OCI-LY7 (cell line): ENCODE results near the gene A2M. TPM values are rescaled to one million over a fixed set of nuclear protein-coding genes. Genes with fewer than 3 reads are reported as not detected.

ENCODE experiments used
- BruUV-seq: library from RNA; stranded (reverse); fragments of 400-500 nt; replicated peaks from 2 replicates; lab custom pipeline; 2021; lab: Mats Ljungman, UMichigan
- CTCF ChIA-PET: fragments of 300-600 bp; sonication (Branson Sonifier 250); formaldehyde crosslinking; loops from one replicate; lab custom pipeline; 2022; ENCODE audit warnings: antibody characterized with exemption; ENCODE audit not compliant: unreplicated experiment; lab: Charles Lee
- POLR2A ChIA-PET: fragments of 300-600 bp; sonication (Branson Sonifier 250); formaldehyde crosslinking; loops from one replicate; lab custom pipeline; 2022; ENCODE audit warnings: antibody characterized with exemption; lab: Charles Lee
- DNase-seq: peaks from one replicate; pipeline ENCODE4 v3.0.0-alpha.2; 2015; ENCODE audit warnings: low spot score
- H2AFZ ChIP-seq: fragments of 200-600 bp; sonication (generic), shearing (Covaris generic); 2 replicates; pipeline ENCODE4 v1.6.1; 2014; ENCODE audit warnings: mild to moderate bottlenecking, antibody characterized with exemption, low read length, moderate library complexity
- H3K27ac ChIP-seq: fragments of 200-600 bp; sonication (generic); 2 replicates; pipeline ENCODE4 v1.5.1; 2014; ENCODE audit warnings: mixed run types, low read depth, mild to moderate bottlenecking, moderate library complexity, low read length, inconsistent platforms; ENCODE audit not compliant: poor library complexity, severe bottlenecking
- H3K36me3 ChIP-seq: fragments of 200-600 bp; sonication (generic); 2 replicates; pipeline ENCODE4 v1.6.1; 2014; ENCODE audit warnings: mild to moderate bottlenecking, antibody characterized with exemption, low read length, moderate library complexity, mixed read lengths; ENCODE audit not compliant: insufficient read depth
- H3K4me1 ChIP-seq: fragments of 200-600 bp; sonication (generic); 2 replicates; pipeline ENCODE4 v1.5.1; 2014; ENCODE audit warnings: mild to moderate bottlenecking, low read length; ENCODE audit not compliant: insufficient read depth, poor library complexity, severe bottlenecking
- H3K4me2 ChIP-seq: fragments of 200-600 bp; sonication (generic); 2 replicates; pipeline ENCODE4 v1.6.1; 2014; ENCODE audit warnings: mild to moderate bottlenecking, low read length
- H3K4me3 ChIP-seq: fragments of 200-600 bp; sonication (generic); 2 replicates; pipeline ENCODE4 v1.5.1; 2014; ENCODE audit warnings: mild to moderate bottlenecking, low read depth, low read length; ENCODE audit not compliant: poor library complexity, severe bottlenecking
- H3K79me2 ChIP-seq: fragments of 200-600 bp; sonication (generic); 2 replicates; pipeline ENCODE4 v1.6.1; 2016; ENCODE audit warnings: low read depth, mild to moderate bottlenecking, low read length, moderate library complexity, mixed read lengths; ENCODE audit not compliant: insufficient read depth
- H3K9me2 ChIP-seq: fragments of 200-600 bp; sonication (generic); 2 replicates; pipeline ENCODE4 v1.6.1; 2016; ENCODE audit warnings: mild to moderate bottlenecking, low read length, mixed read lengths; ENCODE audit not compliant: insufficient read depth
- H3K9me3 ChIP-seq: fragments of 200-600 bp; sonication (generic); 2 replicates; pipeline ENCODE4 v1.6.1; 2014; ENCODE audit warnings: mild to moderate bottlenecking, mixed run types, low read length, mixed read lengths
- H4K20me1 ChIP-seq: fragments of 200-600 bp; sonication (generic); 2 replicates; pipeline ENCODE4 v1.6.1; 2014; ENCODE audit warnings: mild to moderate bottlenecking, antibody characterized with exemption, low read length, moderate library complexity, mixed read lengths; ENCODE audit not compliant: insufficient read depth
- EZH2phosphoT487 ChIP-seq: fragments of 200-600 bp; sonication (generic); IDR thresholded peaks from 2 replicates; pipeline ENCODE4 v1.6.1; 2018; ENCODE audit warnings: low read depth, borderline replicate concordance, mild to moderate bottlenecking, mixed run types, antibody characterized with exemption, low read length, moderate library complexity, mixed read lengths
- intact Hi-C: fragments of 100-400 bp; cut with micrococcal nuclease; formaldehyde crosslinking; loops from one replicate; pipeline ENCODE4 v1.10.0; 2022; ENCODE audit not compliant: unreplicated experiment
- total RNA-seq, 2 experiments: library from RNA; depleted of rRNA in 1 of 2; stranded (reverse); fragments of >200 nt in 1 of 2; shearing (Covaris generic) in 1 of 2; gene quantifications; 2 replicates each; pipeline ENCODE4 v1.2.3, GENCODE V29; 2014 to 2022
- TF ChIP-seq, protein P1 (sequence below): fragments of 200-600 bp; sonication (generic); conservative IDR thresholded peaks from 2 replicates; pipeline ENCODE4 v1.5.1; 2014; ENCODE audit warnings: mild to moderate bottlenecking, antibody characterized with exemption, low read length, moderate library complexity, mixed read lengths

Gene A2M
- total RNA-seq, 2 experiments from 2014 or later, result not detected

- no peak overlapping the region for H3K4me3 ChIP-seq
- no peak for DNase-seq
- H3K4me2 ChIP-seq, result no peak overlapping the region
- H3K9me2 ChIP-seq, result no peaks in the 10 kb centered on the region
- POLR2A ChIA-PET, result no interaction called here
- intact Hi-C loops, result no loop called here
- H3K9me3 ChIP-seq, result no peaks in the 10 kb centered on the region
- CTCF ChIA-PET, result no interaction called here
- H3K27ac ChIP-seq, result no peak overlapping the region
- TF ChIP-seq, protein P1, sequence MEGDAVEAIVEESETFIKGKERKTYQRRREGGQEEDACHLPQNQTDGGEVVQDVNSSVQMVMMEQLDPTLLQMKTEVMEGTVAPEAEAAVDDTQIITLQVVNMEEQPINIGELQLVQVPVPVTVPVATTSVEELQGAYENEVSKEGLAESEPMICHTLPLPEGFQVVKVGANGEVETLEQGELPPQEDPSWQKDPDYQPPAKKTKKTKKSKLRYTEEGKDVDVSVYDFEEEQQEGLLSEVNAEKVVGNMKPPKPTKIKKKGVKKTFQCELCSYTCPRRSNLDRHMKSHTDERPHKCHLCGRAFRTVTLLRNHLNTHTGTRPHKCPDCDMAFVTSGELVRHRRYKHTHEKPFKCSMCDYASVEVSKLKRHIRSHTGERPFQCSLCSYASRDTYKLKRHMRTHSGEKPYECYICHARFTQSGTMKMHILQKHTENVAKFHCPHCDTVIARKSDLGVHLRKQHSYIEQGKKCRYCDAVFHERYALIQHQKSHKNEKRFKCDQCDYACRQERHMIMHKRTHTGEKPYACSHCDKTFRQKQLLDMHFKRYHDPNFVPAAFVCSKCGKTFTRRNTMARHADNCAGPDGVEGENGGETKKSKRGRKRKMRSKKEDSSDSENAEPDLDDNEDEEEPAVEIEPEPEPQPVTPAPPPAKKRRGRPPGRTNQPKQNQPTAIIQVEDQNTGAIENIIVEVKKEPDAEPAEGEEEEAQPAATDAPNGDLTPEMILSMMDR, result no peak
- TF ChIP-seq EZH2phosphoT487, result no peak
- no peak overlapping the region for H2AFZ ChIP-seq
- no peaks in the 10 kb centered on the region for H3K79me2 ChIP-seq
- no peaks in the 10 kb centered on the region for H3K36me3 ChIP-seq
- H3K4me1 ChIP-seq, result no peaks in the 10 kb centered on the region
- H4K20me1 ChIP-seq, result no peaks in the 10 kb centered on the region
- BruUV-seq, result no TSS peak
Observed at GRCh38 chr12:9156119-9156518, 40.4 kb upstream of the A2M start.

DNA sequence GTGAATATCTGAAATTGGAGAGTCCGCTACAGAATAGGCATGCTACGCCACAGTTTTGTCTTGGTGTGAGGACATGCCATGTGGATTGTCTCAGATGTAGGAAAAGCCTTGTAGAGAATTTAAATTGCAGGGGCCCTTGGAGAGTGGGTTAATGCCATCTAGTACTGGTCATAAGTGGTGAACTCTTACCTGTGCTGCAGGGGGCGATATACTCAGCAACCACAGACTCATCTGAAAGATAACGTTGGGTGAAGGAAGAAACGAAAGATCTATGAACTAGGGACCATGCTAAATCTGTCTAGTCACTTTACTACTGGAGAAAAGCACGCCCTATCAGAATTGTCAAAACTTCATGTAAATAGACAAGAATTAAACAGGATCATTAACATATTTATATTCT, 33.7 kb upstream of the A2M start:
- no peaks in the 10 kb centered on the region for H3K9me2 ChIP-seq
- H3K9me3 ChIP-seq, result no peaks in the 10 kb centered on the region; the same call in 1 of the 2 replicates
- POLR2A ChIA-PET, result no interaction called here
- H2AFZ ChIP-seq, result no peak overlapping the region
- H3K4me3 ChIP-seq, result no peak overlapping the region
- CTCF ChIA-PET, result no interaction called here
- intact Hi-C loops, result no loop called here
- TF ChIP-seq, protein P1, result peak; percentile 66
- TF ChIP-seq EZH2phosphoT487, result no peak
- H3K4me1 ChIP-seq, result no peaks in the 10 kb centered on the region
- BruUV-seq, result no TSS peak
- no peak overlapping the region for H3K4me2 ChIP-seq
- no peaks in the 10 kb centered on the region for H4K20me1 ChIP-seq
- H3K27ac ChIP-seq, result no peak overlapping the region
- peak; percentile 12 for DNase-seq
- no peaks in the 10 kb centered on the region for H3K79me2 ChIP-seq
- no peaks in the 10 kb centered on the region for H3K36me3 ChIP-seq

GRCh38 chr12:9148926-9149325, 33.2 kb upstream of the A2M start:
- H3K4me2 ChIP-seq, result no peak overlapping the region
- H3K36me3 ChIP-seq, result no peaks in the 10 kb centered on the region
- intact Hi-C loops, result no loop called here
- DNase-seq, result no peak
- H3K4me3 ChIP-seq, result no peak overlapping the region
- no peak overlapping the region for H3K27ac ChIP-seq
- no TSS peak for BruUV-seq
- no peaks in the 10 kb centered on the region for H3K79me2 ChIP-seq
- CTCF ChIA-PET, result no interaction called here
- no peak for TF ChIP-seq EZH2phosphoT487
- TF ChIP-seq, protein P1, result no peak
- no peaks in the 10 kb centered on the region; the same call in 1 of the 2 replicates for H3K9me3 ChIP-seq
- no peaks in the 10 kb centered on the region for H3K4me1 ChIP-seq
- no peak overlapping the region for H2AFZ ChIP-seq
- H4K20me1 ChIP-seq, result no peaks in the 10 kb centered on the region
- no peaks in the 10 kb centered on the region for H3K9me2 ChIP-seq
- POLR2A ChIA-PET, result interaction anchor here (0.7 kb wide), 1 partner anchor 649 kb away, joined by 3 read pairs; no protein-coding TSS in a partner anchor
